Measurements from ENCODE around the gene SRRD.
A peak's percentile ranks its signal among the peaks of the same experiment; 100 is the strongest.
"Not testable (repeated sequence)": the region's sequence is repeated elsewhere in the genome, so short reads cannot be mapped to it uniquely, and the experiment has no call there.

The SRRD gene, protein sequence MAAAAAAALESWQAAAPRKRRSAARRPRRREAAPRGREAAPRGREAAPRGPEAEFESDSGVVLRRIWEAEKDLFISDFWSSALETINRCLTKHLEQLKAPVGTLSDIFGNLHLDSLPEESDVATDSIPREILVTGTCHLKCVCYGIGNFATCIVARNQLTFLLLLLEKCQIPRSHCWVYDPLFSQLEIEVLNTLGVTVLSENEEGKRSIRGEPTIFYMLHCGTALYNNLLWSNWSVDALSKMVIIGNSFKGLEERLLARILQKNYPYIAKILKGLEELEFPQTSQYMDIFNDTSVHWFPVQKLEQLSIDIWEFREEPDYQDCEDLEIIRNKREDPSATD

DNA sequence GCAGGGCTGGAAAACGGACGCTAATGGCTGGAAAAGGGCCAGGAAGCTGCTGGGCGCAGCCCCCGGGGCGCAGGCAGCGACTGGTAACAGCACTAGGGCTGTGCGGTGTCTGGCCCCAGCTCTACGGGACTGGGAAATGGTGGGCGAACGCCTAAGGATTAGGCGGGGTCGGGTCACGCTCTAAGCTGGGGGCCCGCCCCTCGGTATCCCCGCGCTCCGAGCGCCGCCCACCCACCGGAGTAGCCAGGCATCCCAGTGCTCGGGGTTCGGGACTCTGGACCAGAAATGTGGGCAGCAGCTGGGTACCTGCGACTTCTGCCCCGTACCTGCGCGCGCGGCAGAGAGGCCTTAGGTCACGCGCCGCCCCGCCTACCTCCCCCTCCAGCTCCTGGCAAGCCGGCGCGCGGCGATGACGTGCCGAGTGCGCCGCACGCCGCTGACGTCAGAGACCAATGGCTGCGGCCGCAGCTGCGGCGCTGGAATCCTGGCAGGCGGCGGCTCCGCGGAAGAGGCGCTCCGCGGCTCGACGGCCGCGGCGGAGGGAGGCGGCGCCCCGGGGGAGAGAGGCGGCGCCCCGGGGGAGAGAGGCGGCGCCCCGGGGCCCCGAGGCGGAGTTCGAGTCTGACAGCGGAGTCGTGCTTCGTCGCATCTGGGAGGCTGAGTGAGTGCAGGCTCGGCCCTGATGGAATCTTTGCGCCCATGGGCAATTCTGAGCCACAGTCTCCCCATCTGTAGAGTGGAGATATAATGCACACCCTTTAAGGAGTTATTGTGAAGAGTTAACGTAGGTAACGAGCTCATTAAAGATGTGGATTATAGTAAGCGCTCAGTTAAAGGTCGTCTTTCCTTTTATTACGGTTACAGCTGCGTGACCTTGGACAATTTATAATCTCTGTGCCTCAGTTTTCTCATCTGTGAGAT is at the start of gene SRRD, which contains the start of gene HPS4:
Gene SRRD, plus strand, starts transcription at position 439 of the 921 bp plus-strand sequence. Its CDS starts 14 bp downstream, at position 453.
Gene HPS4, minus strand, starts transcription at position 345 of the 921 bp plus-strand sequence. CDS start 2,021 bp downstream, outside the sequence.
- H3K4me3 ChIP-seq (ENCODE audit: low read depth, low read length) = peak within 1 kb of the TSS; percentile 75
- TF ChIP-seq, protein P1, sequence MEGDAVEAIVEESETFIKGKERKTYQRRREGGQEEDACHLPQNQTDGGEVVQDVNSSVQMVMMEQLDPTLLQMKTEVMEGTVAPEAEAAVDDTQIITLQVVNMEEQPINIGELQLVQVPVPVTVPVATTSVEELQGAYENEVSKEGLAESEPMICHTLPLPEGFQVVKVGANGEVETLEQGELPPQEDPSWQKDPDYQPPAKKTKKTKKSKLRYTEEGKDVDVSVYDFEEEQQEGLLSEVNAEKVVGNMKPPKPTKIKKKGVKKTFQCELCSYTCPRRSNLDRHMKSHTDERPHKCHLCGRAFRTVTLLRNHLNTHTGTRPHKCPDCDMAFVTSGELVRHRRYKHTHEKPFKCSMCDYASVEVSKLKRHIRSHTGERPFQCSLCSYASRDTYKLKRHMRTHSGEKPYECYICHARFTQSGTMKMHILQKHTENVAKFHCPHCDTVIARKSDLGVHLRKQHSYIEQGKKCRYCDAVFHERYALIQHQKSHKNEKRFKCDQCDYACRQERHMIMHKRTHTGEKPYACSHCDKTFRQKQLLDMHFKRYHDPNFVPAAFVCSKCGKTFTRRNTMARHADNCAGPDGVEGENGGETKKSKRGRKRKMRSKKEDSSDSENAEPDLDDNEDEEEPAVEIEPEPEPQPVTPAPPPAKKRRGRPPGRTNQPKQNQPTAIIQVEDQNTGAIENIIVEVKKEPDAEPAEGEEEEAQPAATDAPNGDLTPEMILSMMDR (IDR thresholded peaks at IDR 0.05; ENCODE audit: borderline replicate concordance, insufficient read depth, low read depth, low read length) = no peak

DNA sequence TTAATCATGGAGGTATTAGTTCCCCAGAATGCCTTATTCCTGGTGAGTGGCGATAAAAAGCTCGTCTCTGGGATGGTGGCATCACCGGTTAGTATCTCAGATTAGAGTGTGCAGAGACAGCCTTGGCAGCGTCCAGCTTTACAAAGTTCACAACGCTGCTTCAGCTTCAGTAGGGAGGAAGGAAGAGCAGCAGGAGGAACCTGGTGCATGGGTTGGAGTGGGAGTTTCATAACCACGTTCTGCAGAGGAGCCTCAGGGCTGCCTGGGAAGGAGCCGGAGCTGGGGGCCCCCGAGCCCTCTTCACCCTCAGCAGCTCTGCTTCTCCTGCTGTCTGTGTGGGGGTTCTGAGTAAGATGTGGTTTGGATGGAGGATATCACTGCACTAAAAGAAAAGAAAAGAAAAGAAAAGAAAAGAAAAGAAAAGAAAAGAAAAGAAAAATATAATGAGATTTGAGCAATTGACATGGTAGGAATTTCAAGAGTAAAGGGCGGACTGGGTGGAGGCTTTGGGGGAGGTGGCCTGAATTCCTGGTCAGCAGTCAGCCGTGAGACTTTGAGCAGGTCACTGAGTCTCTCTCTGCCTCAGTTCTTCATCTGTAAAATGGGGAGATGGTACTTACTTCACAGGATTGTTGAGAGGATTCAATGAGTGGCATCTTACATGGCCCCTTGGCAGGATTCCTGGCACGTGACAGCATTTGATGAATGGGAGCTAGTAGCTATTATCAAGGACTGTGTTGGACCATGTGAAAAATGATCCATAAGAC is 48.2 kb upstream of the SRRD start:
- no peak overlapping the region for H3K4me3 ChIP-seq (ENCODE audit: low read depth, low read length)
- TF ChIP-seq, protein P1 (IDR thresholded peaks at IDR 0.05; ENCODE audit: borderline replicate concordance, insufficient read depth, low read depth, low read length) = no peak

DNA sequence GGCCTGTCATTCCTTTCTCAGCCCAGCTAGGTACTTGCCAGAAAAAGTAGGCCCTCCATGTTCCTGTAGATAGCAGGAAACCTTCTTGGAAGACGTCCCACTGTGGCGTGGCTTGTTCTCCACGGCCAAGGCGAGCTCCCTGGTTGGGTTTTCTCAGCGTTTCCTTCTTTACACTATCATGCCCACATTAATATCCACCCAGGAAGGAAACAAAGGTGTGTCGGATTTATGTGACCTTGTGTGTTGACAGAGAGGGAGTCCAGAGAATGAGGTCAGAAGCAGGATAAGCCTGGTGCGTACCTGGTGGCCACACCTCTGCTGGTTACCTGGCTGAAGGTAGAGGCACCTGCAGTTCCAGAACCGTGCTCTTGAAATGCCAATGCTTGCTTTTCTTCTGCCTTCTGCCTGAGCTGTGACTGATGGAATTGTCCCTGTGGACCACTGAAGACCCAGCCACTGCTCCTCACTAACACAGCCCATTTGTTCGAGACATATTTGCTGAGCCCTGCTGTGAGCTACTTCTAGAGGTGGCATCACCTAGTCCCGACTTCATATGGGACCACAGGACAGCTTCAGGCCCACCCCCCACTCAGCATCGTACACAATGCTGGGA is 46.7 kb upstream of the SRRD start:
- TF ChIP-seq, protein P1 (IDR thresholded peaks at IDR 0.05; ENCODE audit: borderline replicate concordance, insufficient read depth, low read depth, low read length) = no peak
- no peak overlapping the region for H3K4me3 ChIP-seq (ENCODE audit: low read depth, low read length)

DNA sequence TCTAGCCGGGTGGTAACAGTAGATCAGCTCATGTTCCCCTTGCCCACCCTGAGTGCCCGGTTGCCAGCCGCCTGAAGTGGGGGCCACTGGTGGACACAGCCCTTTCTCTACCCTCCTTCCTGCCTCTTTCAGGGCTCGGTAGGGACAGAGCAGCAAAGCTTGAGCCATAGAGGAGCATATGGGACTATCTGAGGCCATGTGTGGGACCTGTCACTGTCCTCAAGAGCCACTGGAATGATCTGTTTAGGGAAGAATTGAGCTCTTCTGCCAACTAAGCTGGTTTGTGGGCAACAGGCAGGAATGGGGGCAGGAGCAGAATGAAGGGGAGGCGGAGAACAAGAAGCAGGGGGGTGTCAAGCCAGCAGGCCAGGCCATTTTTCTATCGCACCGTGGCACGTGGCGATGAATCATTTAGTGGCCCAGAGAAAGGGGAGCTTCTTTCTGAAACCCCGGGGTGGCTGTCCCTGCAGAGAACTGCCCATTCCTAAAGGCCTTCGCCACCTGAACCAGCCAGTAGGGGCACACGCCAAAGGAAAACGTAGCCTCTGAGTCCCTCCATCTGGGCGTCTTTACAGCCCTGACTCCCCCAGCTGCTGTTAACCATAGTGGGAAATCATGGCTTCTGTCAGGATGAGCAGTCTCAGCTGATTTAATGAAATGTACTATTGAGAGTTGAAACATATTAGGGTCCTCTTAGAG is 45.8 kb upstream of the SRRD start:
- TF ChIP-seq, protein P1 (IDR thresholded peaks at IDR 0.05; ENCODE audit: borderline replicate concordance, insufficient read depth, low read depth, low read length) = no peak
- no peak overlapping the region for H3K4me3 ChIP-seq (ENCODE audit: low read depth, low read length)

DNA sequence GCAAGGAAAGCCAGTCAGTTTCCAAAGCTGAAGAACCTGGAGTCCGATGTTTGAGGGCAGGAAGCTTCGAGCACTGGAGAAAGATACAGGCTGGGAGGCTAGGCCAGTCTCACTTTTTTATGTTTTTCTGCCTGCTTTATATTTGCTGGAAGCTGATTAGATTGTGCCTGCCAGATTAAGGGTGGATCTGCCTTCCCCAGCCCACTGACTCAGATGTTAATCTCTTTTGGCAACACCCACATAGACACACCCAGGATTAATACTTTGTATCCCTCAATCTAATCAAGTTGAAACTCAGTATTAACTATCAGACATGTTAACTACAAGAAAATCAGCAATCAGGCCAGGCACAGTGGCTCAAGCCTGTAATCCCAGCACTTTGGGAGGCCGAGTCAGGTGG is 44.9 kb upstream of the SRRD start:
- not testable (repeated sequence) for H3K4me3 ChIP-seq (ENCODE audit: low read depth, low read length)

DNA sequence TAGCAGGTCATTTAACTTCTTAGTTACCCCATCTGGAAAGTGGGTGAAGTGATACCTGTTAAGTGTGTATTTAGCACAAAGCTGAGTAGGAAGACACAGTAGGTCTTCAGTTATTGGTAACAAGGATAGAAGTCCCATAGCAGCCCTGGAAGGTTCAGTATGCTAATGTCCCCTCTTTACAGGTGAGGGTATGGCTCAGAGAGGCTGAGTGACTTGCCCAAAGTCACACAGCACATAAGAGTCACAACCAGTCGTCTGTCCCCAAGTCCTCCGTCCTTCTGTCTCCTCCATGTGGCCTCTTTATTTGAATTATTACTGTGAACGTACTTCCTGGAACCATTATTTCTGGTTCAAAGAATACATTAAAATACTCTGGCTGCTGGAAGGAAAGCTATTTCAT is 44.1 kb upstream of the SRRD start:
- TF ChIP-seq, protein P1 (IDR thresholded peaks at IDR 0.05; ENCODE audit: borderline replicate concordance, insufficient read depth, low read depth, low read length) = no peak
- no peak overlapping the region for H3K4me3 ChIP-seq (ENCODE audit: low read depth, low read length)
